ENCODE data around the gene GALNT13.

Gene GALNT13

GRCh38 chr2:154263206-154263605 is 391.5 kb downstream of the GALNT13 start:
- no peak for TF ChIP-seq CTCF (IDR thresholded peaks at IDR 0.05; ENCODE audit: low read depth, low read length, missing control alignments)
- no peak for DNase-seq (ENCODE audit: low read depth)

GRCh38 chr2:154264024-154264423 is 392.3 kb downstream of the GALNT13 start:
- DNase-seq (ENCODE audit: low read depth) = no peak
- H3K4me3 ChIP-seq (ENCODE audit: low read depth, low read length) = no peak overlapping the region

More at GRCh38 chr2:154263206-154263605, 391.5 kb downstream of the GALNT13 start:
- H3K4me3 ChIP-seq (ENCODE audit: low read depth, low read length) = no peak overlapping the region

GRCh38 chr2:154267983-154268382 is 396.3 kb downstream of the GALNT13 start:
- TF ChIP-seq CTCF (IDR thresholded peaks at IDR 0.05; ENCODE audit: low read depth, low read length, missing control alignments) = no peak
- DNase-seq (ENCODE audit: low read depth) = no peak
- no peak overlapping the region for H3K4me3 ChIP-seq (ENCODE audit: low read depth, low read length)

More at GRCh38 chr2:154264024-154264423, 392.3 kb downstream of the GALNT13 start:
- no peak for TF ChIP-seq CTCF (IDR thresholded peaks at IDR 0.05; ENCODE audit: low read depth, low read length, missing control alignments)

GRCh38 chr2:154280543-154280942 is 408.8 kb downstream of the GALNT13 start:
- DNase-seq (ENCODE audit: low read depth) = no peak
- no peak for TF ChIP-seq CTCF (IDR thresholded peaks at IDR 0.05; ENCODE audit: low read depth, low read length, missing control alignments)

GRCh38 chr2:154289870-154290269 is 418.1 kb downstream of the GALNT13 start:
- H3K4me3 ChIP-seq (ENCODE audit: low read depth, low read length) = no peak overlapping the region
- DNase-seq (ENCODE audit: low read depth) = no peak
- TF ChIP-seq CTCF (IDR thresholded peaks at IDR 0.05; ENCODE audit: low read depth, low read length, missing control alignments) = no peak

More at GRCh38 chr2:154280543-154280942, 408.8 kb downstream of the GALNT13 start:
- H3K4me3 ChIP-seq (ENCODE audit: low read depth, low read length) = no peak overlapping the region

GRCh38 chr2:154291511-154291910 is 419.8 kb downstream of the GALNT13 start:
- H3K4me3 ChIP-seq (ENCODE audit: low read depth, low read length) = no peak overlapping the region
- DNase-seq (ENCODE audit: low read depth) = no peak
- no peak for TF ChIP-seq CTCF (IDR thresholded peaks at IDR 0.05; ENCODE audit: low read depth, low read length, missing control alignments)

- no peak overlapping the region for H3K4me3 ChIP-seq (ENCODE audit: low read depth, low read length)
- DNase-seq (ENCODE audit: low read depth) = no peak
- no peak for TF ChIP-seq CTCF (IDR thresholded peaks at IDR 0.05; ENCODE audit: low read depth, low read length, missing control alignments)
These were observed 420.2 kb downstream of the GALNT13 start for GRCh38 chr2:154291927-154292326.

Measured in GM12864 (cell line).